Neural progenitor cell (in vitro differentiated cells): ENCODE measurements around the gene MYPOP. TPM values are rescaled to one million over a fixed set of nuclear protein-coding genes. Genes with fewer than 3 reads are reported as not detected.

Experiments used
- DNase-seq: peaks from one replicate; pipeline ENCODE4 v3.0.0-alpha.2; 2016; ENCODE audit warnings: low spot score
- H2AFZ ChIP-seq: fragments of 200-600 bp; sonication (generic); replicated peaks from 2 replicates; pipeline ENCODE4 v1.6.1; 2016; ENCODE audit warnings: antibody characterized with exemption
- H3F3A ChIP-seq: fragments of 200-600 bp; sonication (generic); 2 replicates; pipeline ENCODE4 v1.6.1; 2016; ENCODE audit warnings: antibody characterized with exemption, low read depth
- H3K27ac ChIP-seq: fragments of 200-600 bp; sonication (generic); 2 replicates; pipeline ENCODE4 v1.5.1; 2016; ENCODE audit warnings: mild to moderate bottlenecking
- H3K27me3 ChIP-seq: fragments of 200-600 bp; sonication (generic); 2 replicates; pipeline ENCODE4 v1.6.1; 2016; ENCODE audit warnings: mild to moderate bottlenecking, moderate library complexity
- H3K36me3 ChIP-seq: fragments of 200-600 bp; sonication (generic); 2 replicates; pipeline ENCODE4 v1.5.1; 2016
- H3K4me1 ChIP-seq: fragments of 200-600 bp; sonication (generic); 2 replicates; pipeline ENCODE4 v1.6.1; 2016; ENCODE audit warnings: mixed run types
- H3K4me2 ChIP-seq: fragments of 200-600 bp; sonication (generic); 2 replicates; pipeline ENCODE4 v1.6.1; 2016
- H3K4me3 ChIP-seq: fragments of 200-600 bp; sonication (generic); 2 replicates; pipeline ENCODE4 v1.5.1; 2016
- H3K79me2 ChIP-seq: fragments of 200-600 bp; sonication (generic); 2 replicates; pipeline ENCODE4 v1.6.1; 2016; ENCODE audit warnings: low read depth
- H3K9ac ChIP-seq: fragments of 200-600 bp; sonication (generic); 2 replicates; pipeline ENCODE4 v1.6.1; 2016
- H3K9me3 ChIP-seq: fragments of 200-600 bp; sonication (generic); 2 replicates; pipeline ENCODE4 v1.5.1; 2016; ENCODE audit warnings: low read depth
- H4K20me1 ChIP-seq: fragments of 200-600 bp; sonication (generic); 2 replicates; pipeline ENCODE4 v1.6.1; 2016; ENCODE audit warnings: low read depth
- H3K27ac Mint-ChIP-seq: 3 replicates; pipeline ENCODE4 v1.8.0; 2021; ENCODE audit warnings: mixed read lengths
- H3K27me3 Mint-ChIP-seq: 2 replicates; pipeline ENCODE4 v1.8.0; 2022; ENCODE audit warnings: low read depth, mild to moderate bottlenecking, inconsistent platforms, moderate library complexity, mixed read lengths; ENCODE audit not compliant: insufficient read depth
- H3K36me3 Mint-ChIP-seq: 3 replicates; pipeline ENCODE4 v1.8.0; 2021; ENCODE audit warnings: mixed read lengths
- H3K4me1 Mint-ChIP-seq: 3 replicates; pipeline ENCODE4 v1.8.0; 2021; ENCODE audit warnings: mixed read lengths
- H3K4me3 Mint-ChIP-seq: 3 replicates; pipeline ENCODE4 v1.8.0; 2021; ENCODE audit warnings: mild to moderate bottlenecking, moderate library complexity, mixed read lengths
- H3K9me3 Mint-ChIP-seq: 3 replicates; pipeline ENCODE4 v1.8.0; 2020; ENCODE audit warnings: mixed read lengths
- CTCF ChIP-seq: fragments of 200-600 bp; sonication (generic); IDR thresholded peaks from 2 replicates; pipeline ENCODE4 v1.5.1; 2017; ENCODE audit warnings: antibody characterized with exemption, mild to moderate bottlenecking
- EZH2 ChIP-seq: fragments of 200-600 bp; sonication (generic); IDR thresholded peaks from 2 replicates; pipeline ENCODE4 v1.6.1; 2017; ENCODE audit warnings: antibody characterized with exemption, mild to moderate bottlenecking, moderate library complexity
- EZH2phosphoT487 ChIP-seq: fragments of 200-600 bp; sonication (generic); IDR thresholded peaks from 2 replicates; pipeline ENCODE4 v1.6.1; 2017; ENCODE audit warnings: antibody characterized with exemption
- total RNA-seq: library from RNA; depleted of rRNA; stranded (reverse); fragments of >200 nt; gene quantifications from 2 replicates; pipeline ENCODE4 v1.2.3, GENCODE V29; 2015; ENCODE audit warnings: low replicate concordance

MYPOP gene
- total RNA-seq, 1 donor from 2014 or later = 0.07 TPM

- H3K27ac ChIP-seq = no peak overlapping the region
- no peak overlapping the region for H3K4me3 ChIP-seq
- H3F3A ChIP-seq = peaks cover 7% of the 10 kb centered on the region
- H3K27me3 Mint-ChIP-seq = peaks cover 3% of the 10 kb centered on the region
- peaks cover 1% of the 10 kb centered on the region for H3K4me1 Mint-ChIP-seq
- TF ChIP-seq CTCF (no peak), EZH2phosphoT487 (no peak), EZH2 (no peak)
- H3K9me3 ChIP-seq = no peaks in the 10 kb centered on the region
- no peak overlapping the region for H2AFZ ChIP-seq
- H3K4me2 ChIP-seq = no peak overlapping the region
- H3K27ac Mint-ChIP-seq = no peak overlapping the region
- H4K20me1 ChIP-seq = peaks cover 13% of the 10 kb centered on the region
- no peaks in the 10 kb centered on the region for H3K9me3 Mint-ChIP-seq
- peaks cover 9% of the 10 kb centered on the region for H3K27me3 ChIP-seq
- peak overlapping the region; percentile 20 for H3K9ac ChIP-seq
- no peak overlapping the region for H3K4me3 Mint-ChIP-seq
- no peaks in the 10 kb centered on the region for H3K4me1 ChIP-seq
- no peaks in the 10 kb centered on the region for H3K79me2 ChIP-seq
- DNase-seq = no peak
- H3K36me3 ChIP-seq = no peaks in the 10 kb centered on the region
- peaks cover 18% of the 10 kb centered on the region for H3K36me3 Mint-ChIP-seq
Measured at GRCh38 chr19:45895519-45895972, 6.9 kb downstream of the MYPOP start.

- H3F3A ChIP-seq = peaks cover 20% of the 10 kb centered on the region
- H3K79me2 ChIP-seq = no peaks in the 10 kb centered on the region
- no peak for DNase-seq
- no peaks in the 10 kb centered on the region for H4K20me1 ChIP-seq
- no peak overlapping the region for H3K4me2 ChIP-seq
- H2AFZ ChIP-seq = no peak overlapping the region
- H3K4me3 ChIP-seq = no peak overlapping the region
- H3K36me3 ChIP-seq = no peaks in the 10 kb centered on the region
- H3K9ac ChIP-seq = no peak overlapping the region
- H3K27me3 Mint-ChIP-seq = peaks cover 8% of the 10 kb centered on the region
- no peaks in the 10 kb centered on the region for H3K27me3 ChIP-seq
- H3K4me1 ChIP-seq = no peaks in the 10 kb centered on the region
- H3K36me3 Mint-ChIP-seq = peaks cover 8% of the 10 kb centered on the region
- H3K9me3 ChIP-seq = no peaks in the 10 kb centered on the region
- TF ChIP-seq EZH2 (no peak), CTCF (no peak), EZH2phosphoT487 (no peak)
- H3K27ac Mint-ChIP-seq = no peak overlapping the region
- H3K27ac ChIP-seq = no peak overlapping the region
- no peak overlapping the region for H3K4me3 Mint-ChIP-seq
- H3K4me1 Mint-ChIP-seq = peaks cover 11% of the 10 kb centered on the region
- no peaks in the 10 kb centered on the region for H3K9me3 Mint-ChIP-seq
Measured at GRCh38 chr19:45890877-45891276, 11.5 kb downstream of the MYPOP start.

GRCh38 chr19:45889210-45889885 is 13.1 kb downstream of the MYPOP start:
- Histone ChIP-seq H3K9ac (no peak overlapping the region), H3K36me3 (no peaks in the 10 kb centered on the region), H3K27ac (no peak overlapping the region), H3K4me3 (no peak overlapping the region), H3F3A (peaks cover 31% of the 10 kb centered on the region), H4K20me1 (peaks cover 13% of the 10 kb centered on the region), H3K27me3 (no peaks in the 10 kb centered on the region), H3K4me1 (peaks cover 6% of the 10 kb centered on the region), H3K79me2 (peaks cover 13% of the 10 kb centered on the region), H3K9me3 (no peaks in the 10 kb centered on the region), H2AFZ (no peak overlapping the region), H3K4me2 (no peak overlapping the region)
- H3K9me3 Mint-ChIP-seq = no peaks in the 10 kb centered on the region
- H3K4me3 Mint-ChIP-seq = no peak overlapping the region
- H3K36me3 Mint-ChIP-seq = peaks cover 4% of the 10 kb centered on the region
- no peak overlapping the region for H3K27ac Mint-ChIP-seq
- peaks cover 16% of the 10 kb centered on the region for H3K4me1 Mint-ChIP-seq
- TF ChIP-seq EZH2 (no peak), EZH2phosphoT487 (no peak)
- DNase-seq = no peak
- H3K27me3 Mint-ChIP-seq = peaks cover 8% of the 10 kb centered on the region

GRCh38 chr19:45887200-45887710 is 15.2 kb downstream of the MYPOP start:
- peak overlapping the region; percentile 76 for H3K9ac ChIP-seq
- Mint-ChIP-seq H3K36me3 (peaks cover 8% of the 10 kb centered on the region), H3K27me3 (peaks cover 10% of the 10 kb centered on the region), H3K27ac (peak overlapping the region; percentile 97), H3K9me3 (no peaks in the 10 kb centered on the region), H3K4me3 (peak overlapping the region; percentile 98), H3K4me1 (peaks cover 28% of the 10 kb centered on the region)
- peak; percentile 48 for DNase-seq
- H3K27ac ChIP-seq = peak overlapping the region; percentile 67
- no peaks in the 10 kb centered on the region for H3K9me3 ChIP-seq
- H3K27me3 ChIP-seq = no peaks in the 10 kb centered on the region
- peaks cover 27% of the 10 kb centered on the region for H4K20me1 ChIP-seq
- peaks cover 21% of the 10 kb centered on the region for H3K79me2 ChIP-seq
- H3K4me1 ChIP-seq = peaks cover 15% of the 10 kb centered on the region
- H3K4me2 ChIP-seq = peak overlapping the region; percentile 82
- peak overlapping the region; percentile 70 for H3K4me3 ChIP-seq
- peak overlapping the region; percentile 89 for H2AFZ ChIP-seq
- H3K36me3 ChIP-seq = no peaks in the 10 kb centered on the region
- peaks cover 40% of the 10 kb centered on the region for H3F3A ChIP-seq
- no peak for TF ChIP-seq EZH2phosphoT487
- TF ChIP-seq EZH2 = no peak
- TF ChIP-seq CTCF = no peak
